Measurements from ENCODE around the gene VGLL2.

The VGLL2 gene

DNA sequence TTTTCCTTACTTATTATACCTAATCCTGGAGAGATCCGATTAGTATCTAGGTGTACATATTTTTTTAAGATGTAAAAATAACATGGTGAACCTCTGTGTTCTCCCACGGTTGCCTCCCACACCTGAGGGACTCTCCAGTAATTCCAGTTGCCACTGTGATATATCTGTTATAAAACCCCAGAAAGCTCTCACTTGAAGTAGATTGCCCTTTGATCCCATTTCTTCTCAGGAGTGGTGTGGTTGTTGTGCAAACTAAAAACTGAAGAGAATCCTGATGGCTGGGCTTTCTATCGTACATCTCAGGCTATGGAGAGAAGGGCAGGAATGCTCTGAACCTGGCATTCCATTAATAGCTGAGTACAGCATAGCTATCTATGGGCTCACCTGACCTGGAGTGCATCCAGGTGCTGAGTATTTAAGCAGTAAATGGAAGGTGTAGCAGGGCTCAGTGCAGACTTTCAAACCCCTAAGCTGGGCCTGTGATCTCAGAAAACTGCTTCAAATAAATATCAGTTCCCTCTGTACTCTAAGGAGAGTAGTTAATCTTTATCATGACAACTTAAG lies 41.0 kb downstream of the VGLL2 start:
- Histone ChIP-seq H3K9ac (ENCODE audit: insufficient read length, low read depth) (no peak overlapping the region), H3K4me3 (ENCODE audit: insufficient read length, low read depth) (no peak overlapping the region), H3K9me3 (ENCODE audit: insufficient read depth, low read length) (no peaks in the 10 kb centered on the region), H3K4me1 (ENCODE audit: insufficient read depth, insufficient read length) (no peaks in the 10 kb centered on the region), H3K36me3 (ENCODE audit: insufficient read depth, insufficient read length, low read length) (no peaks in the 10 kb centered on the region), H3K27me3 (ENCODE audit: insufficient read depth, insufficient read length) (no peaks in the 10 kb centered on the region)
- DNase-seq (ENCODE audit: low read depth, low spot score), result no peak
- no peak for TF ChIP-seq SUZ12 (IDR thresholded peaks at IDR 0.05; ENCODE audit: extremely low read depth, insufficient read depth, insufficient read length)

DNA sequence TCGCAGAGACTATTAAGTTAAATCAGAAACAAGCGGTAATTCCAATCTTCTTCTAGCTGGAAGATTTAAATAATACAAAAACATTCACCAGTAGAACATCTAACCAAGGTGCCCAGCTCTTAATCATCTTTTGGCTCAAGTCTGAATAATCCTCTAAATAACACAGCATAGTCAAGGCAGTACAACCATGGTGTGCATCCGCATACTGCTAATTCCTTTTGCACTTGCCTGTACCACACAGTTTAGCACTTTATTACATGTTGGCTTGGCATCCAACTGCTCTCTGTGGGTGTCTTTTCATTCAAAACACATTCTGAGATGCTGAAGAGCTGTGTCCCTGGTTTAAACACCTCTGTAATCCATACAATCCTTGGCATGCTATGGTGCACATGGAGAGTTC lies 42.3 kb downstream of the VGLL2 start:
- Histone ChIP-seq H3K27me3 (ENCODE audit: insufficient read depth, insufficient read length) (no peaks in the 10 kb centered on the region), H3K36me3 (ENCODE audit: insufficient read depth, insufficient read length, low read length) (no peaks in the 10 kb centered on the region), H3K9ac (ENCODE audit: insufficient read length, low read depth) (no peak overlapping the region), H3K4me3 (ENCODE audit: insufficient read length, low read depth) (no peak overlapping the region), H3K9me3 (ENCODE audit: insufficient read depth, low read length) (no peaks in the 10 kb centered on the region), H3K4me1 (ENCODE audit: insufficient read depth, insufficient read length) (no peaks in the 10 kb centered on the region)
- DNase-seq (ENCODE audit: low read depth, low spot score), result no peak
- TF ChIP-seq ZNF274 (IDR thresholded peaks at IDR 0.05; ENCODE audit: low read depth, low read length), result no peak
- no peak for TF ChIP-seq SUZ12 (IDR thresholded peaks at IDR 0.05; ENCODE audit: extremely low read depth, insufficient read depth, insufficient read length)
- TF ChIP-seq YY1 (IDR thresholded peaks at IDR 0.05; ENCODE audit: insufficient read depth, insufficient read length), result no peak

DNA sequence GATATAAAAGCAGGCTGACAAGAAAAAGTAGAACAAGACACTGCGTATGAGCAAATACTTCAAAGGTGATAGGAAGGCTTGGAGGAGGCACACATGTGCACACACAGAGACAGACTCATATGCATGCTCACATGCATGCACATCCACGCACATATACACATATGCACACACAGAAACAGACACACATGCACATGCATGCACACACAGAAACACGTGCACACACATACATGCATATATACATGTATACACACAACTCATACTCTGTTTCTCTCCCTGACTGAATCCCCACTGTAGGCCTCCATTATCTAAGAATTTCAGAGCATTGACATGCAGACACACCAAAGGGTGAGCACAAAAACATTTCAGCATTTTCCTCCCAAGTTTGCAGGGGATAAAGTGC lies 43.7 kb downstream of the VGLL2 start:
- no peaks in the 10 kb centered on the region for H3K36me3 ChIP-seq (ENCODE audit: insufficient read depth, insufficient read length, low read length)
- TF ChIP-seq SUZ12 (IDR thresholded peaks at IDR 0.05; ENCODE audit: extremely low read depth, insufficient read depth, insufficient read length), result no peak
- TF ChIP-seq YY1 (IDR thresholded peaks at IDR 0.05; ENCODE audit: insufficient read depth, insufficient read length), result no peak
- no peak for TF ChIP-seq ZNF274 (IDR thresholded peaks at IDR 0.05; ENCODE audit: low read depth, low read length)
- no peaks in the 10 kb centered on the region for H3K27me3 ChIP-seq (ENCODE audit: insufficient read depth, insufficient read length)
- H3K4me1 ChIP-seq (ENCODE audit: insufficient read depth, insufficient read length), result no peaks in the 10 kb centered on the region
- H3K9me3 ChIP-seq (ENCODE audit: insufficient read depth, low read length), result no peaks in the 10 kb centered on the region
- no peak for DNase-seq (ENCODE audit: low read depth, low spot score)
- no peak overlapping the region for H3K4me3 ChIP-seq (ENCODE audit: insufficient read length, low read depth)
- H3K9ac ChIP-seq (ENCODE audit: insufficient read length, low read depth), result no peak overlapping the region

DNA sequence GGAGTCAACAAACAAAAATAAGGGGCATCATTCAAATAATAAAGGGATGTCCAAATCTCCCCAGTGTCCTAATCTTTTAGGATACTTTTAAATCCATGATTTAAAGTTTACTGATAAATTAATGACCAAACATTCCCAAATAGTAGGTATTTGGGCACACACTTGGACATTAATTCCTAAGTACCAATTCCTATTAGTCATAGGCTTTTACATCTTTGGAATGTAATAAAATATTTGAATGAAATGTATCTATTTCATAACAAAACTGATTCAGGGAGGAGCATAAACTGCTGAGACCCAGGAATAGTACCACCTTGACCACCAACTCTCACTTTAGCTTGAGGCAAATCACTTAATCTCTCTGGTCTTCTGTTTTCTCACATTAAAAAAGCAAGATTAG lies 44.3 kb downstream of the VGLL2 start:
- Histone ChIP-seq H3K4me1 (ENCODE audit: insufficient read depth, insufficient read length) (no peaks in the 10 kb centered on the region), H3K4me3 (ENCODE audit: insufficient read length, low read depth) (no peak overlapping the region), H3K9ac (ENCODE audit: insufficient read length, low read depth) (no peak overlapping the region), H3K9me3 (ENCODE audit: insufficient read depth, low read length) (no peaks in the 10 kb centered on the region), H3K27me3 (ENCODE audit: insufficient read depth, insufficient read length) (no peaks in the 10 kb centered on the region), H3K36me3 (ENCODE audit: insufficient read depth, insufficient read length, low read length) (no peaks in the 10 kb centered on the region)
- no peak for DNase-seq (ENCODE audit: low read depth, low spot score)
- TF ChIP-seq YY1 (IDR thresholded peaks at IDR 0.05; ENCODE audit: insufficient read depth, insufficient read length) (no peak), SUZ12 (IDR thresholded peaks at IDR 0.05; ENCODE audit: extremely low read depth, insufficient read depth, insufficient read length) (no peak), ZNF274 (IDR thresholded peaks at IDR 0.05; ENCODE audit: low read depth, low read length) (no peak)

DNA sequence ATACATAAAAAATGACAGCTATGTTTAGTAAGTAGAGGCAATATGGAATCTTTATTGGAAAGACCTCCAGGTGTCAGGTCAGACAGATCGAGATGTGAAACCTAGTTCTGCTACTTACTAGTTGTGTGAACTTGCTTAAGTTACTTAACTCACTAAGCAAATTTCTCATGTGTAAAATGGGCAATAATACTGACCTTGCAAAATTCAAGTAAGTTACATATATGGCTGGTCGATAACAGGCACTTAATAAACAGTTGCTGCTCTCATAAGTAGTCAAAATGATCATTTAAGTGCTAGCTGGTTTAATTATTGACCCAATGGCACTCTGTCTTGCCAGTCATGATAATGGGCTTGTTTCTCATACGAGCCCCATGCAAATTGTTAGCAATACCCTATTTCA lies 46.0 kb downstream of the VGLL2 start:
- no peak for DNase-seq (ENCODE audit: low read depth, low spot score)
- no peaks in the 10 kb centered on the region for H3K36me3 ChIP-seq (ENCODE audit: insufficient read depth, insufficient read length, low read length)
- TF ChIP-seq ZNF274 (IDR thresholded peaks at IDR 0.05; ENCODE audit: low read depth, low read length) (no peak), YY1 (IDR thresholded peaks at IDR 0.05; ENCODE audit: insufficient read depth, insufficient read length) (no peak), SUZ12 (IDR thresholded peaks at IDR 0.05; ENCODE audit: extremely low read depth, insufficient read depth, insufficient read length) (no peak)
- H3K9me3 ChIP-seq (ENCODE audit: insufficient read depth, low read length), result no peaks in the 10 kb centered on the region
- H3K27me3 ChIP-seq (ENCODE audit: insufficient read depth, insufficient read length), result no peaks in the 10 kb centered on the region
- H3K9ac ChIP-seq (ENCODE audit: insufficient read length, low read depth), result no peak overlapping the region
- no peaks in the 10 kb centered on the region for H3K4me1 ChIP-seq (ENCODE audit: insufficient read depth, insufficient read length)
- no peak overlapping the region for H3K4me3 ChIP-seq (ENCODE audit: insufficient read length, low read depth)

DNA sequence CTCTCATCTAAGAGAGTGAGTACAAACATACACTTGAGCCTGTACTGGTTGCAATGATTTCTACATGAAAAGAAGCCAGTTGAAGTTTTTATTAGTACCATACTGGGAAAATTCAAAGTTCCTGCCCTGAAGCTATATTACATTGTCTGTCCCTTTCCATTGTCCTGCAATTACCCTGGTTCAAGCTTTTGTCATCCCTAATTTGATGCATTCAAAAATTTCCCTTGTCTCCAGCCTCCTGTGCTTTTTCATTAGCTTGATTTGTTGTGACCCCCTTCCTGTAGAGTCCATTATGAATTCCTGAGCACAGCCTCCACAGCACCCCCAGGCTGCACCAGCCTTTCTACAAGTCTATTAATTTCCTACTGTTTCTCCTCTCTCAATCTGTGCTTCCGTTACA lies 46.4 kb downstream of the VGLL2 start:
- no peak for DNase-seq (ENCODE audit: low read depth, low spot score)
- Histone ChIP-seq H3K9me3 (ENCODE audit: insufficient read depth, low read length) (no peaks in the 10 kb centered on the region), H3K36me3 (ENCODE audit: insufficient read depth, insufficient read length, low read length) (no peaks in the 10 kb centered on the region), H3K27me3 (ENCODE audit: insufficient read depth, insufficient read length) (no peaks in the 10 kb centered on the region), H3K4me3 (ENCODE audit: insufficient read length, low read depth) (no peak overlapping the region), H3K4me1 (ENCODE audit: insufficient read depth, insufficient read length) (no peaks in the 10 kb centered on the region), H3K9ac (ENCODE audit: insufficient read length, low read depth) (no peak overlapping the region)
- TF ChIP-seq SUZ12 (IDR thresholded peaks at IDR 0.05; ENCODE audit: extremely low read depth, insufficient read depth, insufficient read length), result no peak
- TF ChIP-seq YY1 (IDR thresholded peaks at IDR 0.05; ENCODE audit: insufficient read depth, insufficient read length), result no peak
- TF ChIP-seq ZNF274 (IDR thresholded peaks at IDR 0.05; ENCODE audit: low read depth, low read length), result no peak

DNA sequence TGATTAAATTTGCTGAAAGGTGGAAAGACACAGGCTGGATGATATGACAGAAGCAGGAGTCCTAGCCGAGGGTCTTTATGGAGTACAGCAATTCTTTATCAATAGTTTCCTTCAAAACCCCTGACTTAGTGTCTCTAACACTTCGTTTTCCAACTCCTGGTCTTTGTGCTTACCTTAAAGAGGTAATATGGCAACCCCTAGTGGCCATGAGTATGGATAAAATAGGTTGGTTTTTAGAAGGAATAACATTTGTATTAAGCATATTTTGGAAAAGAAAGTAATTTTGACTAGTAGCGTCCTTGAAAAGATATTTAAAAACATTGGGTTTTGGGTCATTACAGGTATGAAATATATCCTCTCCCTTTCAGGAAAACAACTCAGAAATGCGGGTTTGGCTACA lies 51.9 kb downstream of the VGLL2 start:
- Histone ChIP-seq H3K36me3 (ENCODE audit: insufficient read depth, insufficient read length, low read length) (no peaks in the 10 kb centered on the region), H3K4me3 (ENCODE audit: insufficient read length, low read depth) (no peak overlapping the region), H3K4me1 (ENCODE audit: insufficient read depth, insufficient read length) (no peaks in the 10 kb centered on the region), H3K27me3 (ENCODE audit: insufficient read depth, insufficient read length) (no peaks in the 10 kb centered on the region), H3K9me3 (ENCODE audit: insufficient read depth, low read length) (no peaks in the 10 kb centered on the region), H3K9ac (ENCODE audit: insufficient read length, low read depth) (no peak overlapping the region)
- peak; percentile 3 for DNase-seq (ENCODE audit: low read depth, low spot score)
- no peak for TF ChIP-seq ZNF274 (IDR thresholded peaks at IDR 0.05; ENCODE audit: low read depth, low read length)
- TF ChIP-seq SUZ12 (IDR thresholded peaks at IDR 0.05; ENCODE audit: extremely low read depth, insufficient read depth, insufficient read length), result no peak
- no peak for TF ChIP-seq YY1 (IDR thresholded peaks at IDR 0.05; ENCODE audit: insufficient read depth, insufficient read length)

Measured in NT2/D1 (cell line).